ENCODE data around the gene LMNTD1.

The LMNTD1 gene

DNA sequence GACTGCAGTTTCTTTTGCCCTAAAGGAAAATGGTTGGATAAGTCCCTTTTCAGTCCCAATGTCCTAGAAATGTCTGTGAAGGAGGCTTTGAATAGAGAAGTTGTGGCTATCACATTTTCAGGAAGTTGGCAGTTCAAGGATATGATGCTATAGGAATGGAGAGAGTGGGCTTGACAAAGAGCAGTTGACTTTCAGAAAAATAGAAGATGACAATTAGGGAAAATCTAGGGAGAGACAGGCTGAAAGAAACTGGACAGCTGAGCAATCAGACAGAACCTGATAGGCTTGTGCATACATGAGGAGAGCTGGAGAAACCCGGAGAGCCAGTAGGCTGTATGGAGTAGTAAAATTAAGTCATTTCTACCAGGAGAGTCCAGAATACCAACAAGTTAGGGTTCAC, 50.5 kb downstream of the LMNTD1 start:
- no peaks in the 10 kb centered on the region for H3F3A ChIP-seq (ENCODE audit: insufficient read depth, low read length)
- TF ChIP-seq, protein P1, sequence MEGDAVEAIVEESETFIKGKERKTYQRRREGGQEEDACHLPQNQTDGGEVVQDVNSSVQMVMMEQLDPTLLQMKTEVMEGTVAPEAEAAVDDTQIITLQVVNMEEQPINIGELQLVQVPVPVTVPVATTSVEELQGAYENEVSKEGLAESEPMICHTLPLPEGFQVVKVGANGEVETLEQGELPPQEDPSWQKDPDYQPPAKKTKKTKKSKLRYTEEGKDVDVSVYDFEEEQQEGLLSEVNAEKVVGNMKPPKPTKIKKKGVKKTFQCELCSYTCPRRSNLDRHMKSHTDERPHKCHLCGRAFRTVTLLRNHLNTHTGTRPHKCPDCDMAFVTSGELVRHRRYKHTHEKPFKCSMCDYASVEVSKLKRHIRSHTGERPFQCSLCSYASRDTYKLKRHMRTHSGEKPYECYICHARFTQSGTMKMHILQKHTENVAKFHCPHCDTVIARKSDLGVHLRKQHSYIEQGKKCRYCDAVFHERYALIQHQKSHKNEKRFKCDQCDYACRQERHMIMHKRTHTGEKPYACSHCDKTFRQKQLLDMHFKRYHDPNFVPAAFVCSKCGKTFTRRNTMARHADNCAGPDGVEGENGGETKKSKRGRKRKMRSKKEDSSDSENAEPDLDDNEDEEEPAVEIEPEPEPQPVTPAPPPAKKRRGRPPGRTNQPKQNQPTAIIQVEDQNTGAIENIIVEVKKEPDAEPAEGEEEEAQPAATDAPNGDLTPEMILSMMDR (IDR thresholded peaks at IDR 0.05; ENCODE audit: low read length) = no peak
- no peak for TF ChIP-seq EZH2 (IDR thresholded peaks at IDR 0.05; ENCODE audit: borderline replicate concordance, low read length)
- no peaks in the 10 kb centered on the region for H4K20me1 ChIP-seq (ENCODE audit: insufficient read depth, low read length)
- no peak overlapping the region for H3K4me2 ChIP-seq (ENCODE audit: low read length)
- H3K4me3 ChIP-seq (ENCODE audit: low read depth, low read length, poor library complexity, severe bottlenecking) = no peak overlapping the region
- H3K4me1 ChIP-seq (ENCODE audit: insufficient read depth, low read length, severe bottlenecking) = no peaks in the 10 kb centered on the region
- H3K36me3 ChIP-seq (ENCODE audit: insufficient read depth, low read length) = no peaks in the 10 kb centered on the region
- no peak overlapping the region for H2AFZ ChIP-seq (ENCODE audit: low read length)
- no peaks in the 10 kb centered on the region for H3K79me2 ChIP-seq (ENCODE audit: insufficient read depth, low read length)
- H3K27ac ChIP-seq (ENCODE audit: low read depth, low read length, poor library complexity, severe bottlenecking) = no peak overlapping the region
- no peak overlapping the region for H3K9ac ChIP-seq (ENCODE audit: low read length)
- H3K9me3 ChIP-seq (ENCODE audit: low read length) = no peaks in the 10 kb centered on the region
- H3K27me3 ChIP-seq (ENCODE audit: insufficient read depth, low read length) = no peaks in the 10 kb centered on the region
- H3K9me2 ChIP-seq (ENCODE audit: low read depth, low read length) = no peaks in the 10 kb centered on the region

DNA sequence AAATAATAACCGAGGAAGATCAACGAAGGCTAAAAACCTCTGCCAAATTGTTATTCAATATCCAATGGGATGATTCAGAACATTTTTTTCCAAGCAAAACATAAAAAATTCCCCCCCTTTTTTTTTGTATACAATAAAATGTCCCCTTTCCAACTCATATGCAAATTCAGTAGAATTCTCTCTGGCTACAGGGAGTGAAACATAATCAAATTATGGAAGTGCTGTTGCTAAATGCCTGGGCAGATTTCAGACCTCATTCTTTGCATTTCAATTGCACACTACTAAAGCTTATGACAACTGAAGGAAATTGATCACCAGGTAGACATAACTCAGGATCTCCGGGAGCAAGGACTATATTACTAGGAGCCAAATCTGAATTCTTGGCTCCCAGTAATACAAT, 51.0 kb downstream of the LMNTD1 start:
- Histone ChIP-seq H2AFZ (ENCODE audit: low read length) (no peak overlapping the region), H3K27ac (ENCODE audit: low read depth, low read length, poor library complexity, severe bottlenecking) (no peak overlapping the region), H3K27me3 (ENCODE audit: insufficient read depth, low read length) (no peaks in the 10 kb centered on the region), H3K79me2 (ENCODE audit: insufficient read depth, low read length) (no peaks in the 10 kb centered on the region), H3K9me3 (ENCODE audit: low read length) (no peaks in the 10 kb centered on the region), H3K36me3 (ENCODE audit: insufficient read depth, low read length) (no peaks in the 10 kb centered on the region), H3K9me2 (ENCODE audit: low read depth, low read length) (no peaks in the 10 kb centered on the region), H3K4me3 (ENCODE audit: low read depth, low read length, poor library complexity, severe bottlenecking) (no peak overlapping the region), H3F3A (ENCODE audit: insufficient read depth, low read length) (no peaks in the 10 kb centered on the region), H3K9ac (ENCODE audit: low read length) (no peak overlapping the region), H3K4me1 (ENCODE audit: insufficient read depth, low read length, severe bottlenecking) (no peaks in the 10 kb centered on the region), H4K20me1 (ENCODE audit: insufficient read depth, low read length) (no peaks in the 10 kb centered on the region), H3K4me2 (ENCODE audit: low read length) (no peak overlapping the region)
- TF ChIP-seq, protein P1 (IDR thresholded peaks at IDR 0.05; ENCODE audit: low read length) = no peak
- no peak for TF ChIP-seq EZH2 (IDR thresholded peaks at IDR 0.05; ENCODE audit: borderline replicate concordance, low read length)

DNA sequence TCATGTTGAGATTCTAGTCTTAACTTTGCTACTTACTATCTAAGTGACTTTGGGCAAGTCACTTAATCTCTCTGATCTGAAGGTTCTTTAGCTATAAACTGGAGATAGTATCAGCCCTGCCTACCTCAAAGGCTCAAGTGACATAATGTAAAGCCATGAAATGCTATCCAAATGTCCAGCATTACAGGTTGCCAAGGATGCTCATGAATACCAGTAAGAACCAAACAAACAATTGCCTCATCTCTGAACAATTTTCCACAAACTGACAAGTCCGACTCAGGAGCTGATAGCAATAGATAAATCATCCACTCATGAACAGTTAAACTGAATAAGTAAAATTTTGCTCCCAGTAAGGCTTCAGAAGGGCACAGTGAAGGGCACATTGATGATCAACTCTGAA, 51.5 kb downstream of the LMNTD1 start:
- H3K4me2 ChIP-seq (ENCODE audit: low read length) = no peak overlapping the region
- no peak overlapping the region for H3K27ac ChIP-seq (ENCODE audit: low read depth, low read length, poor library complexity, severe bottlenecking)
- H3K9me3 ChIP-seq (ENCODE audit: low read length) = no peaks in the 10 kb centered on the region
- no peak overlapping the region for H3K9ac ChIP-seq (ENCODE audit: low read length)
- no peaks in the 10 kb centered on the region for H3F3A ChIP-seq (ENCODE audit: insufficient read depth, low read length)
- H3K4me3 ChIP-seq (ENCODE audit: low read depth, low read length, poor library complexity, severe bottlenecking) = no peak overlapping the region
- H3K36me3 ChIP-seq (ENCODE audit: insufficient read depth, low read length) = no peaks in the 10 kb centered on the region
- TF ChIP-seq EZH2 (IDR thresholded peaks at IDR 0.05; ENCODE audit: borderline replicate concordance, low read length) = no peak
- TF ChIP-seq, protein P1 (IDR thresholded peaks at IDR 0.05; ENCODE audit: low read length) = no peak
- no peak overlapping the region for H2AFZ ChIP-seq (ENCODE audit: low read length)
- no peaks in the 10 kb centered on the region for H3K9me2 ChIP-seq (ENCODE audit: low read depth, low read length)
- no peaks in the 10 kb centered on the region for H4K20me1 ChIP-seq (ENCODE audit: insufficient read depth, low read length)
- no peaks in the 10 kb centered on the region for H3K79me2 ChIP-seq (ENCODE audit: insufficient read depth, low read length)
- no peaks in the 10 kb centered on the region for H3K4me1 ChIP-seq (ENCODE audit: insufficient read depth, low read length, severe bottlenecking)
- no peaks in the 10 kb centered on the region for H3K27me3 ChIP-seq (ENCODE audit: insufficient read depth, low read length)

Data from OCI-LY1 (cell line).